OCI-LY1 (cell line): ENCODE data around the gene ANKMY1.

ENCODE experiments used
- H2AFZ ChIP-seq: fragments of 200-600 bp; sonication (generic), shearing (Covaris generic); 2 replicates; pipeline ENCODE4 v1.6.0; 2014; ENCODE audit warnings: antibody characterized with exemption, mild to moderate bottlenecking, low read length
- H3F3A ChIP-seq: fragments of 200-600 bp; sonication (generic), shearing (Covaris generic); 2 replicates; pipeline ENCODE4 v1.6.0; 2014; ENCODE audit warnings: mild to moderate bottlenecking, antibody characterized with exemption, low read length, moderate library complexity; ENCODE audit not compliant: insufficient read depth
- H3K27ac ChIP-seq: fragments of 200-600 bp; sonication (generic); 2 replicates; pipeline ENCODE4 v1.5.1; 2014; ENCODE audit warnings: low read length, mixed run types, mild to moderate bottlenecking, low read depth; ENCODE audit not compliant: poor library complexity, severe bottlenecking
- H3K27me3 ChIP-seq: fragments of 200-600 bp; sonication (generic); 2 replicates; pipeline ENCODE4 v1.6.0; 2014; ENCODE audit warnings: antibody characterized with exemption, mild to moderate bottlenecking, low read length, moderate library complexity; ENCODE audit not compliant: insufficient read depth
- H3K36me3 ChIP-seq: fragments of 200-600 bp; sonication (generic); 2 replicates; pipeline ENCODE4 v1.6.1; 2014; ENCODE audit warnings: mild to moderate bottlenecking, antibody characterized with exemption, low read length, moderate library complexity, mixed read lengths; ENCODE audit not compliant: insufficient read depth
- H3K4me1 ChIP-seq: fragments of 200-600 bp; sonication (generic); 2 replicates; pipeline ENCODE4 v1.5.1; 2014; ENCODE audit warnings: mild to moderate bottlenecking, low read length, moderate library complexity; ENCODE audit not compliant: insufficient read depth, severe bottlenecking
- H3K4me2 ChIP-seq: fragments of 200-600 bp; sonication (generic), shearing (Covaris generic); 2 replicates; pipeline ENCODE4 v1.6.1; 2014; ENCODE audit warnings: low read length
- H3K4me3 ChIP-seq: fragments of 200-600 bp; sonication (generic); 2 replicates; pipeline ENCODE4 v1.5.1; 2014; ENCODE audit warnings: low read length, low read depth, mild to moderate bottlenecking, mixed read lengths; ENCODE audit not compliant: poor library complexity, severe bottlenecking
- H3K79me2 ChIP-seq: fragments of 200-600 bp; shearing (Covaris generic); 2 replicates; pipeline ENCODE4 v1.6.1; 2016; ENCODE audit warnings: mixed run types, low read length, mixed read lengths; ENCODE audit not compliant: insufficient read depth
- H3K9ac ChIP-seq: fragments of 200-600 bp; sonication (generic), shearing (Covaris generic); 2 replicates; pipeline ENCODE4 v1.6.1; 2014; ENCODE audit warnings: mild to moderate bottlenecking, low read length, mixed read lengths
- H3K9me2 ChIP-seq: fragments of 200-600 bp; sonication (generic), shearing (Covaris generic); 2 replicates; pipeline ENCODE4 v1.6.1; 2014; ENCODE audit warnings: low read depth, mild to moderate bottlenecking, low read length, mixed read lengths
- H3K9me3 ChIP-seq: fragments of 200-600 bp; shearing (Covaris generic); 2 replicates; pipeline ENCODE4 v1.6.1; 2014; ENCODE audit warnings: low read length, mixed read lengths
- H4K20me1 ChIP-seq: fragments of 200-600 bp; sonication (generic), shearing (Covaris generic); 2 replicates; pipeline ENCODE4 v1.6.0; 2016; ENCODE audit warnings: mild to moderate bottlenecking, low read length; ENCODE audit not compliant: insufficient read depth
- EZH2 ChIP-seq: fragments of 200-600 bp; sonication (generic), shearing (Covaris generic); IDR thresholded peaks from 2 replicates; pipeline ENCODE4 v1.8.0; 2017; ENCODE audit warnings: borderline replicate concordance, mixed run types, mild to moderate bottlenecking, antibody characterized with exemption, low read length, moderate library complexity, mixed read lengths
- TF ChIP-seq, protein P1 (sequence below): fragments of 200-600 bp; sonication (generic), shearing (Covaris generic); IDR thresholded peaks from 2 replicates; pipeline ENCODE4 v1.5.1; 2017; ENCODE audit warnings: mild to moderate bottlenecking, antibody characterized with exemption, low read length, moderate library complexity, mixed read lengths

Gene ANKMY1

DNA sequence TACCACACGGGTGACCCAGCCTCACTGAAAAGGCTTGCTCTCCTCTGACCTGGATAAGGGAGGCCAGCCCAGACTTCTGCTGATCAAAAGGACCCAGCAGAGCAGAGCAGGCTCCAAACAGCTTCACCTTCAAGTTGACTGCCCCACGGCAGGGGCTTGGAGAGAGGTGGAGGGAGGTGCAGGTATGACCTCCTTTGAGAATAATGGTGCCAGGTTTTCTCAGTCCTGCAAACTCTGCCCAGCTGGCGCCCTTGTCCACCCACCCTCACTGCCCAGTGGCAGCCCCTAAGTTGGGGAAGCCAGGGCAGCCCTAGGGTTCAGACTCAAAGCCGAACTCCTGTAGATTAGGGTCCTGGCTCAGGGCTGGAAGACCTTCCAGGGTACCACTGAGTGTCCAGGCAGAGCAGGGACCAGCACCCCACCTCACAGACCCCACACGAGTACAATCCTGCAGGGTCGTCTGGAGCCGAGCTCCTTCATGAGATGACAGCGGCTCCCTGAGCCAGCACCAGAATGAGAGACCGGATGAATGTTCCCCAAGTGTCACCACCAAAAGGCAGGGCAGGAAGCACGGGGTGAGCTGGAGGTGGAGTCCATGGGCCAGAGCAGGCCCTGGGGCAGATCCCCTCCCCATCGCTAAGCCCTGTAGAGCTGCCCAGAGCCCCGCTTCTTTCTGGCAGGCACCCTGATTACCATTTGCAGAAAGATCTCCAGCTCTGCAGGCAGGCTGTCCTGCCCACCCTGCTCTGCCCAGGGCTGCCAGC, 125.9 kb downstream of the ANKMY1 start:
- no peaks in the 10 kb centered on the region for H3K36me3 ChIP-seq
- TF ChIP-seq, protein P1, sequence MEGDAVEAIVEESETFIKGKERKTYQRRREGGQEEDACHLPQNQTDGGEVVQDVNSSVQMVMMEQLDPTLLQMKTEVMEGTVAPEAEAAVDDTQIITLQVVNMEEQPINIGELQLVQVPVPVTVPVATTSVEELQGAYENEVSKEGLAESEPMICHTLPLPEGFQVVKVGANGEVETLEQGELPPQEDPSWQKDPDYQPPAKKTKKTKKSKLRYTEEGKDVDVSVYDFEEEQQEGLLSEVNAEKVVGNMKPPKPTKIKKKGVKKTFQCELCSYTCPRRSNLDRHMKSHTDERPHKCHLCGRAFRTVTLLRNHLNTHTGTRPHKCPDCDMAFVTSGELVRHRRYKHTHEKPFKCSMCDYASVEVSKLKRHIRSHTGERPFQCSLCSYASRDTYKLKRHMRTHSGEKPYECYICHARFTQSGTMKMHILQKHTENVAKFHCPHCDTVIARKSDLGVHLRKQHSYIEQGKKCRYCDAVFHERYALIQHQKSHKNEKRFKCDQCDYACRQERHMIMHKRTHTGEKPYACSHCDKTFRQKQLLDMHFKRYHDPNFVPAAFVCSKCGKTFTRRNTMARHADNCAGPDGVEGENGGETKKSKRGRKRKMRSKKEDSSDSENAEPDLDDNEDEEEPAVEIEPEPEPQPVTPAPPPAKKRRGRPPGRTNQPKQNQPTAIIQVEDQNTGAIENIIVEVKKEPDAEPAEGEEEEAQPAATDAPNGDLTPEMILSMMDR, result no peak
- no peak for TF ChIP-seq EZH2
- H3K4me3 ChIP-seq, result no peak overlapping the region

DNA sequence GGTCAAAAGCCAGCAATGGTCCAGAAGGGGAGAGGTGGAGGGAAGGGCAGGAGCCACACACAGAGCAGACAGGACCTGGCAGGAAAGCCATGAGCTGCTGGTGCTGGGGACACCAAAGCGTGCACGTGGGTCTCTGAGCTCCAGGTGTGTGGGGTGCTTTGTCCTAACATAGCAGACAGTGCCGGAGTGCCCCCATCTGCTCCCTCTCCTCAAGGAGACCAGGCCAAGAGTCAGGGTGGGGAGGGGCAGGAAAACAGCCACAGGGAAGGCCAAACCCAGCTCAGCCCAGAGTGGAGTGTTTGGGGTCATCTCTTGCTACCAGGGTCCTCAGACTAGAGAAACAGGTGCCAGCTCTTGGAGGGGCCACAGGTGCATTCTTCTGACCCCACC, 126.5 kb downstream of the ANKMY1 start:
- Histone ChIP-seq H3K36me3 (no peaks in the 10 kb centered on the region), H2AFZ (no peak overlapping the region), H3K9ac (no peak overlapping the region), H3K4me3 (no peak overlapping the region), H4K20me1 (no peaks in the 10 kb centered on the region), H3F3A (no peaks in the 10 kb centered on the region), H3K4me2 (no peak overlapping the region), H3K79me2 (no peaks in the 10 kb centered on the region), H3K9me3 (no peaks in the 10 kb centered on the region), H3K9me2 (no peaks in the 10 kb centered on the region), H3K27me3 (0 out of 2 replicates have a peak, but pooled peaks cover 4% of the 10 kb centered on the region), H3K27ac (no peak overlapping the region), H3K4me1 (peaks cover 8% of the 10 kb centered on the region)
- TF ChIP-seq, protein P1, result no peak
- TF ChIP-seq EZH2, result no peak

More for the DNA sequence above, 125.9 kb downstream of the ANKMY1 start:
- Histone ChIP-seq H4K20me1 (no peaks in the 10 kb centered on the region), H2AFZ (no peak overlapping the region), H3K4me1 (peaks cover 8% of the 10 kb centered on the region), H3K27me3 (0 out of 2 replicates have a peak, but pooled peaks cover 4% of the 10 kb centered on the region), H3K9me2 (no peaks in the 10 kb centered on the region), H3K4me2 (no peak overlapping the region), H3K9me3 (no peaks in the 10 kb centered on the region), H3K9ac (no peak overlapping the region), H3K79me2 (no peaks in the 10 kb centered on the region), H3F3A (no peaks in the 10 kb centered on the region), H3K27ac (no peak overlapping the region)

DNA sequence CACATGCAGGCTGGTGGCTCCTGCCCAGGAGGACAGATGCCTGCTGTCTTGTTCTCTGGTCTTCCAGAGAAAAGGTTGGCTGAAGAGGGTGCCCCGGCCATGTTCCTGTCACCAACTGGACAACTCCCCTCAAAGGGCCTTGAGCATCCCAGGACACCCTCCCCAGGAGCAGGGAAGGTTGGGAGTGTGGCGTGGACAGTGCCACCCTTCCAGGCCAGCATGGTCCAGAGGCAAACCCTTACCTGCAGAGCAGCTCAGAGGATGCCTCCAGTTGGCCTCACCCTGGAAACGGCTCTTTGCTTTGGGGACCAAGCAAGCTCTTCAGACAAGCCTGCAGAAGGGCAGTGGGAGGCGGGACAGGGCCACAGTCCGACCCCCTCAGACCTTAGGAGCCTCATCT, 127.2 kb downstream of the ANKMY1 start:
- H3K9me2 ChIP-seq, result no peaks in the 10 kb centered on the region
- no peaks in the 10 kb centered on the region for H3K36me3 ChIP-seq
- H3K4me3 ChIP-seq, result no peak overlapping the region
- 0 out of 2 replicates have a peak, but pooled peaks cover 4% of the 10 kb centered on the region for H3K27me3 ChIP-seq
- no peaks in the 10 kb centered on the region for H4K20me1 ChIP-seq
- no peak overlapping the region for H3K4me2 ChIP-seq
- no peaks in the 10 kb centered on the region for H3K79me2 ChIP-seq
- H3K9me3 ChIP-seq, result no peaks in the 10 kb centered on the region
- TF ChIP-seq EZH2, result no peak
- no peak overlapping the region for H2AFZ ChIP-seq
- no peak overlapping the region for H3K9ac ChIP-seq
- H3K4me1 ChIP-seq, result peaks cover 8% of the 10 kb centered on the region
- no peaks in the 10 kb centered on the region for H3F3A ChIP-seq
- no peak overlapping the region for H3K27ac ChIP-seq
